Coronary artery (tissue), 2 donors: Measurements from ENCODE around the gene TBC1D23.
"Not testable (repeated sequence)": the region's sequence is repeated elsewhere in the genome, so short reads cannot be mapped to it uniquely, and the experiment has no call there.

ENCODE experiments used
- DNase-seq: peaks from one replicate; pipeline ENCODE4 v3.0.0-alpha.2; 2017; ENCODE audit warnings: low spot score
- H3K27ac ChIP-seq, 2 donors: fragments of 200-600 bp; sonication (generic); one replicate each; pipeline ENCODE4 v1.5.1; 2016 to 2019
- H3K4me3 ChIP-seq: fragments of 200-600 bp; sonication (generic); 2 replicates; pipeline ENCODE4 v1.5.1; 2016; ENCODE audit warnings: mild to moderate bottlenecking, moderate library complexity
- TF ChIP-seq, protein P1 (sequence below): fragments of 200-600 bp; sonication (generic); IDR thresholded peaks from one replicate; pipeline ENCODE4 v1.5.1; 2019; ENCODE audit warnings: antibody characterized with exemption

TBC1D23 gene

DNA sequence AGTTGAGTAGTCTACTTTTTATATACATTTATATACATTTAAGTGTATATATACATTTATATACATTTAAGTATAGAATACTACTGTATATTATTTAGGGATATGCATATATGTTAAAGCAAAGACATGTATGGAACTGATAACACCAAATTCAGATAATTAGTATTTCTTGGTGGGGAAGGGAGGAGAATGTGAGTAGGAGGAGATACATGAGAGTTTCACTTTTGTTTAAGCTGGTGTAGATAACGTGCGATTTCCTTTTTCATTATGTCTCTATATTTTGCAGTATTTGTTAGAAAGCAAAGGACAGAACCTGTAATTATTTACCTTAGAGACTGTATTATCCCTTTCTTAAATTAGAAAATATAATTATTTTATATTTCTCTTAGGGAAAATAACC is 57.1 kb downstream of the TBC1D23 start:
- DNase-seq, result no peak
- TF ChIP-seq, protein P1, sequence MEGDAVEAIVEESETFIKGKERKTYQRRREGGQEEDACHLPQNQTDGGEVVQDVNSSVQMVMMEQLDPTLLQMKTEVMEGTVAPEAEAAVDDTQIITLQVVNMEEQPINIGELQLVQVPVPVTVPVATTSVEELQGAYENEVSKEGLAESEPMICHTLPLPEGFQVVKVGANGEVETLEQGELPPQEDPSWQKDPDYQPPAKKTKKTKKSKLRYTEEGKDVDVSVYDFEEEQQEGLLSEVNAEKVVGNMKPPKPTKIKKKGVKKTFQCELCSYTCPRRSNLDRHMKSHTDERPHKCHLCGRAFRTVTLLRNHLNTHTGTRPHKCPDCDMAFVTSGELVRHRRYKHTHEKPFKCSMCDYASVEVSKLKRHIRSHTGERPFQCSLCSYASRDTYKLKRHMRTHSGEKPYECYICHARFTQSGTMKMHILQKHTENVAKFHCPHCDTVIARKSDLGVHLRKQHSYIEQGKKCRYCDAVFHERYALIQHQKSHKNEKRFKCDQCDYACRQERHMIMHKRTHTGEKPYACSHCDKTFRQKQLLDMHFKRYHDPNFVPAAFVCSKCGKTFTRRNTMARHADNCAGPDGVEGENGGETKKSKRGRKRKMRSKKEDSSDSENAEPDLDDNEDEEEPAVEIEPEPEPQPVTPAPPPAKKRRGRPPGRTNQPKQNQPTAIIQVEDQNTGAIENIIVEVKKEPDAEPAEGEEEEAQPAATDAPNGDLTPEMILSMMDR, result no peak
- Histone ChIP-seq H3K27ac (no peak overlapping the region), H3K4me3 (no peak overlapping the region)

DNA sequence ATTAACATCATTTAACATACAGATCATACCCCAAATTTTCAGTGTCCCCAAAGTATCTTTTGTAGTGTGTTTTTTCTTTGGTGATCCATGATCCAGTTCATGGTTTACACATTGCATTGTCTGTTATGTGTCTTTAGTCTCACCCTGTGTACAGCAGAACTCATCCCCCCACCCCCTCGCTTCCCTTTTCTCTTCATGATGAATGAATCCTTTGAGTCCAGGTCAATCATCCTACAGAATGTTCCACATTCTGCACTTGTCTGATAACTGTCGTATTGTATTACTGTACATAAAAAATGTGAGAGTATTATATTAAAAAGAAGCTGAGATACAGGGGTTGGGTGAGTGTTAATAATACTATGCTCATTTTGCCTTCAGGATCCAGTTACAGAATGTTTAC is 59.2 kb downstream of the TBC1D23 start:
- DNase-seq, result no peak
- TF ChIP-seq, protein P1, result no peak
- H3K4me3 ChIP-seq, result no peak overlapping the region
- no peak overlapping the region for H3K27ac ChIP-seq

DNA sequence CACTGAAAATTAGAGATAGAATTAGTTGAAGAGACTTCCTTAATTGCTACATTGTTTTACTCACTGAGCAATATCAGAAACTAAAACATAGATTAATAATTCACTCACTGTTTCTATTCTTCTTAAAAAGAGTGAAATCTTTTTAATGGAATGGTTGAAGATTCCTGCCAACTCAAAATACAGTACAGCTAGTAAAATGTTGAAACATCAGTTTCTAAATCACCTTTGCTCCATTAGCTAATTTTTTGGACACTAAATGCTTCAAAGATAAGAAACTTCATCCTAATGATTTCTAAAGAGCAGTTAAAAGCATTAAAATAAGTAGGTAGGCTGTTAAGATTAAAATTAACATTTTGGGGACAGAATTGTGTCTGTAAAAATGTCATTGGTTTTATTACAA is 63.3 kb downstream of the TBC1D23 start:
- Histone ChIP-seq H3K27ac (no peak overlapping the region), H3K4me3 (no peak overlapping the region)

DNA sequence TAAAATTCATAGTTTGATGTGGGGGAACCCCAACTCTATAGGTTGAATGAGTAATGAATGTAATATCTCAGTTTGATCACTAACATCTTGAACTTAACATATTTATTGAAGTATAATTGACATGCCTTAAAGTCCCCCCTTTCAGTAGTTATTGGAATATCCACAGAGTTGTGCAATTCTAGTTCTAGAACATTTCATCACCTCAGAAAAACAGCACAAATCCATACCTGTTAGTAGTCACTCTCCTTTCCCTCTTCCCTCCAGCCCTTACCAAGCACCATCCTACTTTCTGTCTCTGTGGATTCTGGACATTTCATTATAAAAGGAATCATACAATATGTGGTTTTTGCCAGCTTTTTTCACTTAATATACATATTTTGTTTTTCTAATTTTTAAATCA is 65.0 kb downstream of the TBC1D23 start:
- no peak for DNase-seq
- TF ChIP-seq, protein P1, result no peak

More for the DNA sequence above, 63.3 kb downstream of the TBC1D23 start:
- no peak for DNase-seq
- TF ChIP-seq, protein P1, result no peak

DNA sequence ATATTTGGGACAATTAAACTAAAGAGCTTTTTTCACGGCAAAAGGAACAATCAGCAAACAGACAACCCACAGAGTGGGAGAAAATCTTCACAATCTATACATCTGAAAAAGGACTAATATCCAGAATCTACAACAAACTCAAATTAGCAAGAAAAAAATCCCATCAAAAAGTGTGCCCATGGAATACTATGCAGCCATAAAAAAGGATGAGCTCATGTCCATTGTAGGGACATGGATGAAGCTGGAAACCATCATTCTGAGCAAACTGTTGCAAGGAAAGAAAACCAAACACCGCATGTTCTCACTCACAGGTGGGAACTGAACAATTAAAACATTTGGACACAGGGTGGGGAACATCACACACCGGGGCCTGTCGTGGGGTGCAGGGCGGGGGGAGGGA is 66.6 kb downstream of the TBC1D23 start:
- DNase-seq, H3K4me3 ChIP-seq, H3K27ac ChIP-seq: not testable (repeated sequence)

More for the DNA sequence above, 65.0 kb downstream of the TBC1D23 start:
- H3K27ac ChIP-seq, result no peak overlapping the region
- H3K4me3 ChIP-seq, result no peak overlapping the region

DNA sequence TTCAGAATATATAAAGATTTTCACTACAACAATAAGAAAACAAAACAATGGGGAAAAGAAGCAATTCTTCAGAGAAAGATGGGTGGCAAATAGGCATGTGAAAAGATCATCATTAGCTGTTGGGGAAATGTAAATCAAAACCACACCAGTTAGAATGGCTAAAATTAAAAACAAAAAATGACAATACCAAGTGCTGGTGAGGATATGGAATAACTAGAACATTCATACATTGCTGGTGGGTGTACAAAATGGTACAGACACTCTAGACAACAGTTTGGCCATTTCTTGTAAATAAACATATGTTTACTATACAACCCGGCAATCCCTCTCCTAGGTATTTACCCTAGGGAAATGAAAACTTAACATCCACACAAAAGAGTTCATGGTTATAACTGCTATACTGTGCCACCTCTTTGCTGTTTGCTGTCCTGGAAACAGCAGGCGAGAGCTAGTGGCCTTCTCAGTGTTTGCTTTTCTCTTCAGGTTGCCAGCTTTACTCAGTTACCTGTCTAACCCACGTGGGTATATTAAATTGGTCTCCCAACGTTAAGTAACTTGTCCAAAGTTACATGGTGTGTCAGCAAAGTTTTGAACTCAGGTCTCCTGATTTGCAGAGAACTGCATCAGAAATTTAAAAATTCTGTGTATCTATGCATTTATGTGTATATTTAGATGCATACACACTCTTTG is 69.2 kb downstream of the TBC1D23 start:
- H3K27ac ChIP-seq, result no peak overlapping the region
- H3K4me3 ChIP-seq, result no peak overlapping the region
- TF ChIP-seq, protein P1, result no peak
- no peak for DNase-seq

DNA sequence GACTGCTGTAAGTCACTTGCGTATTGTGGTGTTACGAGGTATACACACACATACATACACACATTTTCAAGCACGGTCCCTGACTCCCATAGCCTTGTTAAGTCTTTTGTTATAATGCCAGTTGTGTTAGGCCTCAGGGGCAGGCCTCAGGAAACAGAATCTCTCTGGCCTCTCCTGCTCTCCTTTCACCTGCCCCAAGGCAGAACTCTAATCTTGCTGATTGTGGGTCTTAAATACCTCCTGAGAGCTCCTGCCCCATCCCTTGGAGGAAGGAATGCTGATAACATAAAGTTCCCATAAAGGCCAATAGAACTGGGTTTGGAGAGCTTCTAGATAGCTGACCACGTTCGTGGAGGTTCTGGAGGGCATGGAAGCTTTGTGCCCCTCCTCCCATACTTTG is 69.9 kb downstream of the TBC1D23 start:
- Histone ChIP-seq H3K4me3 (no peak overlapping the region), H3K27ac (no peak overlapping the region)
- no peak for DNase-seq
- TF ChIP-seq, protein P1, result no peak
